Upper lobe of left lung (tissue), 4 donors: Measurements from ENCODE around the gene PPP2R2B.

Source experiments
- CTCF ChIP-seq, 6 experiments: fragments of 450-650 bp in 4 of 6; fragments of 200-600 bp in 2 of 6; sonication (generic) in 2 of 6; IDR thresholded peaks; one replicate each; pipeline ENCODE4 v1.5.1; 2016 to 2019; ENCODE audit warnings: antibody characterized with exemption in 6 of 6
- POLR2A ChIP-seq, 4 donors: fragments of 450-650 bp; IDR thresholded peaks; one replicate each; pipeline ENCODE4 v1.5.1; 2016 to 2017; ENCODE audit warnings: antibody characterized with exemption in 4 of 4, mild to moderate bottlenecking in 2 of 4

- TF ChIP-seq CTCF (IDR thresholded peaks at IDR 0.05) (no peak), POLR2A (IDR thresholded peaks at IDR 0.05) (no peak)
Observed at GRCh38 chr5:146888351-146888978, 9.9 kb upstream of the PPP2R2B start.
